Measurements from ENCODE around the gene TPGS2.

GRCh38 chr18:36759167-36759776 is 69.5 kb downstream of the TPGS2 start:
- TF ChIP-seq REST (IDR thresholded peaks at IDR 0.05; ENCODE audit: low read depth, low read length) (no peak), USF2 (IDR thresholded peaks at IDR 0.05; ENCODE audit: borderline replicate concordance, low read depth, low read length) (no peak), TCF12 (IDR thresholded peaks at IDR 0.05) (no peak), RAD21 (IDR thresholded peaks at IDR 0.05; ENCODE audit: low read length) (no peak), MAX (IDR thresholded peaks at IDR 0.05; ENCODE audit: low read depth) (no peak), FOSL2 (IDR thresholded peaks at IDR 0.05; ENCODE audit: borderline replicate concordance, low read depth) (no peak), TAF1 (IDR thresholded peaks at IDR 0.05; ENCODE audit: borderline replicate concordance, low read depth, low read length) (no peak), CTCF (IDR thresholded peaks at IDR 0.05) (no peak), EZH2phosphoT487 (IDR thresholded peaks at IDR 0.05; ENCODE audit: borderline replicate concordance, low read depth) (no peak), POLR2AphosphoS5 (IDR thresholded peaks at IDR 0.05; ENCODE audit: low read depth, low read length) (no peak), NRF1 (IDR thresholded peaks at IDR 0.05; ENCODE audit: low read depth, low read length) (no peak), USF1 (IDR thresholded peaks at IDR 0.05; ENCODE audit: borderline replicate concordance, low read depth) (no peak)

Measured in SK-N-SH (cell line).